Retina (tissue), 1 donor: ENCODE measurements around the gene FBXW7.

ENCODE experiments used
- DNase-seq: peaks from one replicate; pipeline ENCODE4 v3.0.0-alpha.2; 2016

Gene FBXW7

DNA sequence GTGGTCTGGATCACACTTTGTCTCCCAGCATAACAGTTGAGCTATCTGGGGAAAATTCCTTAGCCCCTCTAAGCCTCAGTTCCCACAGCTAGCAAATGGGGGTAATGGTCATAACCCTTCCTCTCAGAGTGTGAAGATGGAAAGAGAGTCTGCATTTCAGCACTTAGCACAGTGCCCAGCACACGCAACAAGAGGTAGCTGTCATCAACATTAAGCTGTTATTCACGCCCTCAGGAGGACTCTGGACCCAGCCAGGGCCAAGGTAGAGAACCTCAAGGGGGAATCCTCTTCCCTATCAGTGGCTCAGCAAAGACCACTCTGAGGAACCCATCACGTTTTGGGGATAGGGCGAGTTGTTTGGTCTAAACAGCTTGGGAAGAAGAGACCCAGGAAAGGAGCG lies 258.6 kb downstream of the FBXW7 start:
- DNase-seq, result no peak

DNA sequence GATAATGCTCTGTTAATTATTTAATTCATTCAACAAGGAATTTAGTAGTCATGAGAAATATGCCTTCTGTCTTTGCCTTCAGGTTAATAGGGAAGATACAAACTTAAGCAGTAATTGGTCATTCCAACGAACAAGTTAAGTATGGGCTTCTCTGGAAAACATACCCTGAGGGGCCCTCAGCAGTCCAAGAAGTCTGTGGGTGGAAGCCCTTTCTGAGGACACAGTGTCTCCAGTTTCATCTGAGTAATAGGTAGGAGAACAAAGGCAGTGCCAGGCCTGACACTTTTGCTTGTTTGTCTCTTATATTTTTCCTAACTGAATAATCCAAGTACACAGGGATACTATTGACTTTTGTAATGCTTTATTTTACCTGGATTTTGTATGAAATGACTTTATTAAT lies 262.5 kb downstream of the FBXW7 start:
- DNase-seq, result no peak
